ENCODE data around the gene SIGLEC5.

DNA sequence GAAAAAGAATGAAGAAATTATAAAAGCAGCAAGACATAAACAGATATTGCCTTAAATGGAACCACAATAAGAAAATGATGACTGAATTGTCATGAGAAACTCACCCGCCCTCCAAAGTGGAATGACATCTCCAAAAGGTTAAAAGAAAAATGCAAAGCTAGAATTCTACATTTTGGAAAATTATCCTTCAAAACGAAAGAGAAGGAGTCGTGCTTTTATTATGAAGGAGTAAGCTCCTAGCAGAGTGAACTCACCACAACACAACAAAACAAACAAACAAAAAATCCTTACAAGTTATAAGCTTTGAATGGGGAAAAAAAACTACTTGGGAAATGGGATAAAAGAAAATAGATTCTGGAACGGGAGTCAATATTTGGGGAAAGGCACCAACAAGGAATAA, 9.7 kb upstream of the SIGLEC5 start:
- no peak for TF ChIP-seq POLR2A (IDR thresholded peaks at IDR 0.05)
- TF ChIP-seq, protein P1, sequence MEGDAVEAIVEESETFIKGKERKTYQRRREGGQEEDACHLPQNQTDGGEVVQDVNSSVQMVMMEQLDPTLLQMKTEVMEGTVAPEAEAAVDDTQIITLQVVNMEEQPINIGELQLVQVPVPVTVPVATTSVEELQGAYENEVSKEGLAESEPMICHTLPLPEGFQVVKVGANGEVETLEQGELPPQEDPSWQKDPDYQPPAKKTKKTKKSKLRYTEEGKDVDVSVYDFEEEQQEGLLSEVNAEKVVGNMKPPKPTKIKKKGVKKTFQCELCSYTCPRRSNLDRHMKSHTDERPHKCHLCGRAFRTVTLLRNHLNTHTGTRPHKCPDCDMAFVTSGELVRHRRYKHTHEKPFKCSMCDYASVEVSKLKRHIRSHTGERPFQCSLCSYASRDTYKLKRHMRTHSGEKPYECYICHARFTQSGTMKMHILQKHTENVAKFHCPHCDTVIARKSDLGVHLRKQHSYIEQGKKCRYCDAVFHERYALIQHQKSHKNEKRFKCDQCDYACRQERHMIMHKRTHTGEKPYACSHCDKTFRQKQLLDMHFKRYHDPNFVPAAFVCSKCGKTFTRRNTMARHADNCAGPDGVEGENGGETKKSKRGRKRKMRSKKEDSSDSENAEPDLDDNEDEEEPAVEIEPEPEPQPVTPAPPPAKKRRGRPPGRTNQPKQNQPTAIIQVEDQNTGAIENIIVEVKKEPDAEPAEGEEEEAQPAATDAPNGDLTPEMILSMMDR (IDR thresholded peaks at IDR 0.05), result no peak

Measured in body of pancreas (tissue), 4 donors.